Loucy (cell line): ENCODE measurements around the gene LINC00237.

Experiments
- H2AFZ ChIP-seq: fragments of 200-600 bp; sonication (generic); 2 replicates; pipeline ENCODE4 v1.6.0; 2016; ENCODE audit warnings: antibody characterized with exemption, mild to moderate bottlenecking, low read length, moderate library complexity
- H3F3A ChIP-seq: fragments of 200-600 bp; 2 replicates; pipeline ENCODE4 v1.6.0; 2016; ENCODE audit warnings: antibody characterized with exemption, low read depth, mild to moderate bottlenecking
- H3K27me3 ChIP-seq: fragments of 200-600 bp; sonication (generic); 2 replicates; pipeline ENCODE4 v1.6.1; 2014; ENCODE audit warnings: low read length, mild to moderate bottlenecking; ENCODE audit not compliant: insufficient read depth, poor library complexity, severe bottlenecking
- H3K36me3 ChIP-seq: fragments of 200-600 bp; sonication (generic); 2 replicates; pipeline ENCODE4 v1.6.1; 2016; ENCODE audit warnings: low read length; ENCODE audit not compliant: insufficient read depth
- H3K4me1 ChIP-seq: fragments of 200-600 bp; sonication (generic); 2 replicates; pipeline ENCODE4 v1.5.1; 2014; ENCODE audit warnings: low read length, mild to moderate bottlenecking; ENCODE audit not compliant: insufficient read depth, poor library complexity, severe bottlenecking
- H3K4me2 ChIP-seq: fragments of 200-600 bp; sonication (generic); 2 replicates; pipeline ENCODE4 v1.6.0; 2014; ENCODE audit warnings: antibody characterized with exemption, low read length, low read depth, mild to moderate bottlenecking; ENCODE audit not compliant: poor library complexity, severe bottlenecking
- H3K4me3 ChIP-seq: fragments of 200-600 bp; sonication (generic); 2 replicates; pipeline ENCODE4 v1.5.1; 2014; ENCODE audit warnings: low read length, mild to moderate bottlenecking, mixed read lengths; ENCODE audit not compliant: poor library complexity, severe bottlenecking
- H3K79me2 ChIP-seq: fragments of 200-600 bp; sonication (generic); 2 replicates; pipeline ENCODE4 v1.6.1; 2014; ENCODE audit warnings: low read length; ENCODE audit not compliant: insufficient read depth
- H3K9ac ChIP-seq: fragments of 200-600 bp; sonication (generic); 2 replicates; pipeline ENCODE4 v1.6.0; 2014; ENCODE audit warnings: mild to moderate bottlenecking, low read depth, low read length, moderate library complexity; ENCODE audit not compliant: poor library complexity, severe bottlenecking
- H3K9me2 ChIP-seq: fragments of 200-600 bp; sonication (generic); replicated peaks from 2 replicates; pipeline ENCODE4 v1.6.1; 2016; ENCODE audit warnings: low read depth, low read length, mixed read lengths
- H3K9me3 ChIP-seq: fragments of 200-600 bp; sonication (generic); 2 replicates; pipeline ENCODE4 v1.6.1; 2014; ENCODE audit warnings: mild to moderate bottlenecking, antibody characterized with exemption, low read length, low read depth; ENCODE audit not compliant: insufficient read depth
- H4K20me1 ChIP-seq: fragments of 200-600 bp; sonication (generic); 2 replicates; pipeline ENCODE4 v1.6.0; 2014; ENCODE audit warnings: antibody characterized with exemption, low read length, mild to moderate bottlenecking; ENCODE audit not compliant: insufficient read depth, poor library complexity, severe bottlenecking
- EZH2phosphoT487 ChIP-seq: fragments of 200-600 bp; IDR thresholded peaks from 2 replicates; pipeline ENCODE4 v1.6.1; 2018; ENCODE audit warnings: antibody characterized with exemption, mild to moderate bottlenecking, moderate library complexity, borderline replicate concordance
- TF ChIP-seq, protein P1 (sequence below): fragments of 200-600 bp; sonication (generic); conservative IDR thresholded peaks from 2 replicates; pipeline ENCODE4 v1.5.1; 2014; ENCODE audit warnings: mild to moderate bottlenecking, antibody characterized with exemption, low read length

Gene LINC00237

DNA sequence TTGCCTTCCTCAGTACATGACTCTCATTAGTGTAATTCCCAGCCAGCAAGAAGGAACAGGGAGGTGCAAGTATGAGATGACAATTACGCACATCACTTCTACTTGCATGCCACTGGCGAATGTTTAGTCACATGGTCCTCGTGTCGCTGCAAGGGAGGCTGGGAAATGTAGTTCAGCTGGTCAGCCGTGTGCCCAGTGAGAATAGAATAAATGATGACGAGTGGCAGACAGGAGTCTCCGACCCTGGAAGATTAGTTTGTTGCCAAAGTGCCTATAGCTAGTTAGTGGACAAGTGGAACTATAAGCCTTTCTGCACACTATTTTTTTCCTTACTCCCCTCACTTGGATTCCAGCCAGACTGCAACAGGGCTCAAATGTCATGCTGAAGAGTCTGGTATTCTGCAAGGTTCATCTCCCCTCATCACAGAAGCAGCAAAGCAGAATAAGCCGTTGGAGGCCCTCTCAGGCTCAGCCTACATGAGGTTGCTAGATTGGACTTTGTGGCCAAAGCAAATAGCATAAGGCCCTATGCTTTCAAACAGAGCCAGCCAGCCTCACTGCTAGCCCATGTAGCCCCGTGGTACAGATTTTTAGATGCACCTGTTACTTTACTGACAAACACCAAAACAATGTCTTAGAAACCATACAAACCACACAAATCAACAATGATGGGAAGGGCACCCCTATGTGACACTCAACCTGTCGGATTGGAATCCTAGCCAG lies 9.7 kb downstream of the LINC00237 start:
- H3K9me3 ChIP-seq: no peaks in the 10 kb centered on the region
- H3K36me3 ChIP-seq: no peaks in the 10 kb centered on the region
- no peak overlapping the region for H3K4me3 ChIP-seq
- H3K9me2 ChIP-seq: no peaks in the 10 kb centered on the region
- no peak overlapping the region for H3K4me2 ChIP-seq
- no peaks in the 10 kb centered on the region for H4K20me1 ChIP-seq
- no peak overlapping the region for H3K9ac ChIP-seq
- no peak for TF ChIP-seq EZH2phosphoT487
- no peaks in the 10 kb centered on the region for H3K79me2 ChIP-seq
- H3K4me1 ChIP-seq: peaks cover 12% of the 10 kb centered on the region
- H2AFZ ChIP-seq: no peak overlapping the region
- no peaks in the 10 kb centered on the region for H3F3A ChIP-seq
- no peaks in the 10 kb centered on the region for H3K27me3 ChIP-seq

DNA sequence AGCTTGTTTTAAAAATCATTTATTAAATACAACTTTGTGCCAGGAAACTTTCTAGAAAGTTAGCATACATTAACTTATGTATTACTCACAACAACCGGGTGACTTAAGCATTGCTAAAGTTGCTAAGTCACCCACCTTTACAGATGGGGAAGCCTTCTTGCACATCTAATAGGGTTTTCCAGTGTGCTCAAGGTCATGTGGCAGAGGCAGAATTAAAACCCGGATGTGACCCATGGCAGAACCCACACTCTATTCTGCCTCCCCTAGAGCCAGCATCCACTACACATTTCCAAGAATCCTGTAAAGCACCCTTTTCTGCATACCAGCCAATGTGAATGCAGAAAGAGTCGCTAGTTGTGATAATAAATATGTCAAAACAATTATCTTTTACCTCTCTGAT lies 13.4 kb downstream of the LINC00237 start:
- Histone ChIP-seq H4K20me1 (no peaks in the 10 kb centered on the region), H3K4me3 (no peak overlapping the region), H3K4me1 (peaks cover 5% of the 10 kb centered on the region), H2AFZ (no peak overlapping the region), H3K9me2 (no peaks in the 10 kb centered on the region), H3K4me2 (no peak overlapping the region), H3K36me3 (no peaks in the 10 kb centered on the region), H3F3A (no peaks in the 10 kb centered on the region), H3K9me3 (no peaks in the 10 kb centered on the region), H3K9ac (no peak overlapping the region), H3K27me3 (no peaks in the 10 kb centered on the region), H3K79me2 (no peaks in the 10 kb centered on the region)
- TF ChIP-seq, protein P1, sequence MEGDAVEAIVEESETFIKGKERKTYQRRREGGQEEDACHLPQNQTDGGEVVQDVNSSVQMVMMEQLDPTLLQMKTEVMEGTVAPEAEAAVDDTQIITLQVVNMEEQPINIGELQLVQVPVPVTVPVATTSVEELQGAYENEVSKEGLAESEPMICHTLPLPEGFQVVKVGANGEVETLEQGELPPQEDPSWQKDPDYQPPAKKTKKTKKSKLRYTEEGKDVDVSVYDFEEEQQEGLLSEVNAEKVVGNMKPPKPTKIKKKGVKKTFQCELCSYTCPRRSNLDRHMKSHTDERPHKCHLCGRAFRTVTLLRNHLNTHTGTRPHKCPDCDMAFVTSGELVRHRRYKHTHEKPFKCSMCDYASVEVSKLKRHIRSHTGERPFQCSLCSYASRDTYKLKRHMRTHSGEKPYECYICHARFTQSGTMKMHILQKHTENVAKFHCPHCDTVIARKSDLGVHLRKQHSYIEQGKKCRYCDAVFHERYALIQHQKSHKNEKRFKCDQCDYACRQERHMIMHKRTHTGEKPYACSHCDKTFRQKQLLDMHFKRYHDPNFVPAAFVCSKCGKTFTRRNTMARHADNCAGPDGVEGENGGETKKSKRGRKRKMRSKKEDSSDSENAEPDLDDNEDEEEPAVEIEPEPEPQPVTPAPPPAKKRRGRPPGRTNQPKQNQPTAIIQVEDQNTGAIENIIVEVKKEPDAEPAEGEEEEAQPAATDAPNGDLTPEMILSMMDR: no peak
- TF ChIP-seq EZH2phosphoT487: no peak

DNA sequence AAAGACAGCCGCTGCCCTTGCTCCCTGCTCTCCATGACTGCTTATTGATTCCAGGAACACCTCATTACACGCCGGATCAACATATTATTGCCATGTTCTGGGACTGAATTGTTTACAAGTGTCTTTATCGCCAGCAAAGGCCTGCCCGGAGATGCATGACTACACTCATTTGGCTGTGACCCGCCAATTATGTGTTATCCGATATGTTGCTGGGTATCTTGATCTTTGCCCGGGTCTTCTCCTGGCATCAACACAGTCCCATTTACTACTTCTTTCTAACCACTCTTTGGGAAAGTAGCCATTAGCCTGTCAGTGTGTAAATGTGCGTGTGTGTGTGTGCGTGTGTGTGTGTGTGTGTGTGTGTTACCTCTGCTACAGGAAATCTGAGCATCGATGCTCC lies 15.4 kb downstream of the LINC00237 start:
- Histone ChIP-seq H3K4me3 (no peak overlapping the region), H4K20me1 (no peaks in the 10 kb centered on the region), H3K9me3 (no peaks in the 10 kb centered on the region), H3K9ac (no peak overlapping the region), H3K9me2 (no peaks in the 10 kb centered on the region), H2AFZ (no peak overlapping the region), H3K27me3 (no peaks in the 10 kb centered on the region), H3K4me2 (no peak overlapping the region), H3K4me1 (no peaks in the 10 kb centered on the region), H3K36me3 (no peaks in the 10 kb centered on the region), H3K79me2 (no peaks in the 10 kb centered on the region), H3F3A (no peaks in the 10 kb centered on the region)
- TF ChIP-seq, protein P1: no peak
- TF ChIP-seq EZH2phosphoT487: no peak

DNA sequence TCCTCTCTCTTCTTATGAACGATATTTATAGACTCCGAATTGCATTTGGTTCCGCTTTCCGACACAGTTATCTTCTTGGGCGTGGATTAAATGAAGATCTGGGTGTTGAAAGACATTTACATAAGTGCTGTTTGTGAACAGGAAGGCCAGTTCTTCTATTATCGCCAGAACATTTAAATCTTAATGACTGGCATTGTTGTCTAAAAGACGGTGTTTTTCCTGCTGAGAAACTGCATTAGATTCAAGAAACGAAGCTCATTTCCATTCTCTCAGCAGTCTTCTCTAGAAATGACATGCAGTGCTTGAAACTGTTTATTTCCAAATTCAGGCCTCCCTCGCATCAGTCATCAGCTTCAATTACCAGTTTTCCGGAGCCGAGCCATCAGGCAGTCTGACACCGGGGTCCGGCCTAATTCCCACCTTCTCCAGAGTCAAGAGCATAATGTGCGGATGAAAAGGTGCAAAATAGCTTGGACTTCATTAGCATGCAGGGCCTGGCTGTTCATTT lies 16.0 kb downstream of the LINC00237 start:
- no peak overlapping the region for H2AFZ ChIP-seq
- H3K79me2 ChIP-seq: no peaks in the 10 kb centered on the region
- H3K4me3 ChIP-seq: no peak overlapping the region
- no peak overlapping the region for H3K4me2 ChIP-seq
- TF ChIP-seq EZH2phosphoT487: no peak
- TF ChIP-seq, protein P1: no peak
- no peaks in the 10 kb centered on the region for H3K9me3 ChIP-seq
- H3K27me3 ChIP-seq: no peaks in the 10 kb centered on the region
- no peaks in the 10 kb centered on the region for H3F3A ChIP-seq
- no peaks in the 10 kb centered on the region for H3K9me2 ChIP-seq
- H3K4me1 ChIP-seq: no peaks in the 10 kb centered on the region
- no peak overlapping the region for H3K9ac ChIP-seq
- no peaks in the 10 kb centered on the region for H3K36me3 ChIP-seq
- no peaks in the 10 kb centered on the region for H4K20me1 ChIP-seq
